Measurements from ENCODE around the gene FER. TPM values are rescaled to one million over a fixed set of nuclear protein-coding genes. Genes with fewer than 3 reads are reported as not detected.

The FER gene
- total RNA-seq, 1 experiment from 2014 or later = 2.3 TPM

DNA sequence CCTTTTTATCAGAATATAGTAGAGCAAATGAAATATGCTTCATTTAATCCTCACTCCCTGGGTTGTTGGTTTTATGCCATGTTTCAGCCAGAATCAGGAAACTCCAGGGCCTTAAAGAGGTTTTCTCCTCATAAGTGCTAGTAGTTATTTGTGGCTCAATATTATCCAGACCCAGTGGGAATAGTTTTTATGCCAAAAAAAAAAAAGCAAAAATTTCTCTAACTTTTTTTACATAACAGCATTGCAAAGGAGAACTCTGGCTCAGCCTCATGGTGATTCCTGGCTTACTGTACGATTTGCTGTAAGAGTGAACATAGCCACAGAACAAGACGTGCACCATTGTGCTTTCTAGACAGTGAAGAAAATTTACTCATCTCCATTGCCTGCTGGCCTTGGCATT is 429.5 kb downstream of the FER start:
- no peak for DNase-seq (ENCODE audit: low spot score)

GRCh38 chr5:109177782-109178181 is 430.1 kb downstream of the FER start:
- no peak for DNase-seq (ENCODE audit: low spot score)

GRCh38 chr5:109180668-109181067 is 433.0 kb downstream of the FER start:
- DNase-seq (ENCODE audit: low spot score) = no peak

GRCh38 chr5:109186759-109187158 is 439.1 kb downstream of the FER start:
- no peak for DNase-seq (ENCODE audit: low spot score)

- DNase-seq (ENCODE audit: low spot score) = peak; percentile 19
Measured at GRCh38 chr5:109191153-109191558, 443.5 kb downstream of the FER start.

DNA sequence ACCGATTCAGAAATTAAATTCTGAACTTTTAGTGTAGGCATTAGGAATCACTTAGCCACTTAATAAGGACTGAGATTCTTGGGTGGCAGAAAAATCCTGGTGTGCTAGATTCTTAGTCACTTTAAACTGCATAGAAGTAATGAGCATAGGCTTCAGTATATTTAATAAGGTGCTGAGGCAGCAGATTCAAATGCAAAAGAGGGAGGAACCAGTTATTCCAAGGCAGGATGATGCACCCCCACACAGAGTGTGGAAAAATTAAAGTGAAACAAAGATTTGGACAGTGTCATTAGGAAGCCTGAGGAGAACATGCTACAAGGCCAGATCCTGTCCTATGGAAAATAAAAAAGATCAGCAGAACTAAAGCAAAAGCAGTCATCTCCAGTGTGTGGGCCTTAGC is 444.3 kb downstream of the FER start:
- no peak for DNase-seq (ENCODE audit: low spot score)

DNA sequence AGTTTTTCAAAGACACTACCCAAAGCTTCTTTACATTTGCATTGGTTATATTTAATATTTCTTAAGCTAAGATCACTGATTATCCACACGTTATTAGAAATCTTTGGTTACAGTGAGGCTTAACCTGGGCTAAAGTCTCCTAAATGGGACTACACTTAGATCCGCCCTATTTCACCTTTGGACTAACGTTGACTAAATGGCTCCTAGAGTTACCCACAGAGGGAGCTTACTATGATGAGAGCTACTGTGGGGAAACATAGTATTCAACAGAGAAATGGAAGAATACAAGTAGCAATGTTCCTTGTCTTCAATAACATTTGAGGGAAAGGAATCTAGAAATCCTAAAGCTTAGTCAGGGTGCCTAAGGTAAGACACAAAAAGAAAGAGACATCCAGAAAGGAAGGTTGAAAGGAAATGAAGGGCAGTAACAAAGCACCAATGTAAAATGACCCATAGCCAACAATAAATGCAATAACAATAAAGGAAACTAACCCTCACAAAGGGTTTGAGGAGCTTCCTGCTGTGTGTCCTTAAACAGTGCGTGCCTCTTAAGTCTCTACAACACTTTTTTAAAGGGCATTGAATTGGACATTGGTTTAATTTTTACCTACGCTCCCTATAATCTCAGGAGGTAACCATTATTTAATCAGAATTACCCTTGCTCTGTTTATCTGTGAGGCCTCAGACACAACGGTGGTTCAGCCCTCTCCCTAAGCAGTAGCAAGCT is 445.0 kb downstream of the FER start:
- peak; percentile 13 for DNase-seq (ENCODE audit: low spot score)

DNA sequence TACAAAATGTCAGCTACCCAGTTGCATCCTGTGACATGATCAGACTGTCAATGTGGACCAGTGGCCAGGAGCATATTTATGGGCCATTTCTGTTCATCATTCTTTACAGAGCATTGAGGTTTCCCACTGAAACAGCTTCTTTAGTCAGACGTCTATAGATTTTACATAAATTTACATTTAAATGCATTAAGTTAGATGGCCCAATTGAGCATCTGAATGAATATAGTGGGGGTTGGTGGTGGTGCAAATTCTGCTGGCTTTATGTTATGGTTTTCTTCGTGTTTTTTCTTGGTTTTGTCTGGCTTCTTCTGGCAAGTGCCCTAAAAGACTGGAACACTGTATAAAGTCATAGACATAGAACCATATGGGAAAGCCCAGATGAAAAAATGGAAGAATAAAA is 448.0 kb downstream of the FER start:
- no peak for DNase-seq (ENCODE audit: low spot score)

GRCh38 chr5:109196087-109196822 is 448.6 kb downstream of the FER start:
- DNase-seq (ENCODE audit: low spot score) = no peak

DNA sequence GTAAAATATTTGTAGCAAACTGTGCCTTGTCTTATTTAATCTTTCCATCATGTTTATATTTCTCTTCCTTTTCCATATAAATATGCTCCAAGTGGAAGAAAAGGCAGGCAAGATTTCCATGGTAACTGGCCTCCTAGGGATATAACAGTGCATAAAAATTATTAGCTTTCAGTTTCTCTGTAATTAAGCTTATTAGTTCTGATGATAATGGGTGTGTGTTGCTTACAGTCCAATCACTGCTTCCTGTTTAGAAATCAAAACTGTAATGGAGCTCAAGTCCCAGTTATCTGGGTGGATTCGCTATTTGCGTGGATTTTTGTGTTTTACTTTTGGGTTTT is 449.1 kb downstream of the FER start:
- DNase-seq (ENCODE audit: low spot score) = no peak

GRCh38 chr5:109199289-109199688 is 451.6 kb downstream of the FER start:
- DNase-seq (ENCODE audit: low spot score) = no peak

GRCh38 chr5:109199799-109200620 is 452.3 kb downstream of the FER start:
- no peak for DNase-seq (ENCODE audit: low spot score)

GRCh38 chr5:109215040-109215439 is 467.3 kb downstream of the FER start:
- DNase-seq (ENCODE audit: low spot score) = no peak

DNA sequence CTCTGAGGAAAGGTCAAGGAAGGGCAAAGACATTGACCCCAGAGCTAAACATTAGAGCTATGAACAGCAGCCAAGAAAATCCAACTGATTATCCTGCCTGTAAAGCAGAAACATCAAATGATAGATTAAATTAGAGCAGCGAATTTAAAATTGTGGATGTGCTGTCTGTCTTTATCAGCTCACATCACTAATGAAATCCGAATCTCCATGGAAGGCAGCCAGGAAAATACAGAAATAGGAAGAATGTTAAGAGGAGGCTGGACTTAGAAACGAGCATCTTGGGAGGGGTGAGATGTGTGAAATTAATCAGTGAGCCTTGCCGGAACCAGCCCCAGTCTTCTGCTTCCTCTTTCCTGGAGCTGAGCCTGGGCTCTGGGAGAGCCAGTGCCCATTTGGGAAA is 471.1 kb downstream of the FER start:
- no peak for DNase-seq (ENCODE audit: low spot score)

DNA sequence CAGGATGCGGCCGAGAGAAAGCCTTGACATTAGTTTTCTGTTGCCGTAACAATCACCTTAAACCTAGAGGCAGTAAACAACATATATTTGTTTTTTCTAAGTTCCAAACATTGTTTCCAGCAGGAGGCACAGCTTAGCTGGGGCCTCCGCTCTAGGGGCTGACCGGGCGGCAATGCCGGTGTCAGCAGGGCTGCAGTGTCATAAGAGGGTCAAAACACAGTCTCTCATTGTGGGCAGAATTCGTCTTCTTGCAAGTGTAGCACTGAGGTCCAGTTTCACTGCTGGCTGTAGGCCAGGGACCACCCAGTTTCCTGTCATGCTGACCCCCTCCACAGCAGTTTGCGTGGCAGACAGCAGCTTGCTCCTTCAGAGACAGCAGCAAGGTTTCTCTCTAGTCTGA is 475.8 kb downstream of the FER start:
- no peak for DNase-seq (ENCODE audit: low spot score)

- no peak for DNase-seq (ENCODE audit: low spot score)
Measured at GRCh38 chr5:109224276-109224882, 476.7 kb downstream of the FER start.

GRCh38 chr5:109225716-109226625 is 478.3 kb downstream of the FER start:
- DNase-seq (ENCODE audit: low spot score) = no peak

- no peak for DNase-seq (ENCODE audit: low spot score)
Measured at GRCh38 chr5:109230369-109230768, 482.7 kb downstream of the FER start.

DNA sequence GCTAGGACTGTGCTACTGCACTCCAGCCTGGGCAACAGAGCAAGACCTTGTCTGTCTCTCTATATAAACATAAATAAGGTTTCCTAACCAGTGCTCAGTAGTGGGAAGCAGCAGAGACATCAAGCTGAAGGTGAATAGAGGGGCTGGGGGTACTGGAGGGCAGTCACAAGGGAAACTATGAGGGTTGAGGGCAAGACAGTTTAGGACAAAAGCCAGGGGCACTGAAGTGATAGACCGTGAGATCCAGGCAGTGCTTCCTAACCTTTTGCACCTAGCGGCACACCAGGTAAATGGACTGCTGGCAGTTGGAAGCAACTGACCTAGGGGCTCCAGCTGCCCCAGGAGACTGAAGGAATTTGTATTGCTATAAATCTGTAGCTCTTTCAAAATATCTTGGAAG is 483.6 kb downstream of the FER start:
- no peak for DNase-seq (ENCODE audit: low spot score)

- DNase-seq (ENCODE audit: low spot score) = no peak
Measured at GRCh38 chr5:109234381-109234780, 486.7 kb downstream of the FER start.

GRCh38 chr5:109239456-109239855 is 491.8 kb downstream of the FER start:
- no peak for DNase-seq (ENCODE audit: low spot score)
